ENCODE measurements around the gene ANAPC4. TPM values are rescaled to one million over a fixed set of nuclear protein-coding genes. Genes with fewer than 3 reads are reported as not detected.
"Not testable (repeated sequence)": the region's sequence is repeated elsewhere in the genome, so short reads cannot be mapped to it uniquely, and the experiment has no call there.

ANAPC4 gene
- total and polyA plus RNA-seq, 2 experiments from 2014 or later = 19.7 to 22.0 TPM

- Histone ChIP-seq H3F3A (ENCODE audit: insufficient read depth) (no peaks in the 10 kb centered on the region), H3K9me2 (ENCODE audit: insufficient read depth) (no peaks in the 10 kb centered on the region)
Measured at GRCh38 chr4:25367877-25368276, 9.2 kb upstream of the ANAPC4 start.

GRCh38 chr4:25368315-25368714 is 8.7 kb upstream of the ANAPC4 start:
- Histone ChIP-seq H2AFZ (no peak overlapping the region), H3K27ac (no peak overlapping the region), H3K4me1 (ENCODE audit: insufficient read depth) (no peaks in the 10 kb centered on the region), H3K27me3 (replicated peaks; ENCODE audit: insufficient read depth) (no peaks in the 10 kb centered on the region), H3K9ac (no peak overlapping the region), H3K36me3 (ENCODE audit: low read depth) (no peaks in the 10 kb centered on the region), H3K4me3 (no peak overlapping the region), H3K9me2 (ENCODE audit: insufficient read depth) (no peaks in the 10 kb centered on the region), H3F3A (ENCODE audit: insufficient read depth) (no peaks in the 10 kb centered on the region), H4K20me1 (ENCODE audit: insufficient read depth) (no peaks in the 10 kb centered on the region), H3K79me2 (ENCODE audit: insufficient read depth) (no peaks in the 10 kb centered on the region), H3K9me3 (ENCODE audit: low read depth) (no peaks in the 10 kb centered on the region), H3K4me2 (ENCODE audit: unreplicated experiment) (no peak overlapping the region)
- no peak for TF ChIP-seq EZH2phosphoT487 (IDR thresholded peaks at IDR 0.05; ENCODE audit: insufficient read depth, low read depth)
- no peak for TF ChIP-seq EZH2 (IDR thresholded peaks at IDR 0.05; ENCODE audit: insufficient read depth, poor library complexity, severe bottlenecking)
- WGBS, 2 experiments (ENCODE audit: low coverage in 1 of 2, low lambda C conversion rate in 2 of 2, missing lambda C conversion rate in 2 of 2) = 83% methylated on average over 6 of the region's 6 CpGs
- in situ Hi-C loops (cut with MboI) = loop anchor here (25.0 kb wide), 2 partner anchors 181 to 356 kb away; no protein-coding TSS in a partner anchor
- DNase-seq = no peak

More at GRCh38 chr4:25367877-25368276, 9.2 kb upstream of the ANAPC4 start:
- Histone ChIP-seq H3K4me2 (ENCODE audit: unreplicated experiment) (no peak overlapping the region), H2AFZ (no peak overlapping the region), H3K9me3 (ENCODE audit: low read depth) (no peaks in the 10 kb centered on the region), H3K27ac (no peak overlapping the region), H3K36me3 (ENCODE audit: low read depth) (no peaks in the 10 kb centered on the region), H3K79me2 (ENCODE audit: insufficient read depth) (no peaks in the 10 kb centered on the region), H3K4me1 (ENCODE audit: insufficient read depth) (no peaks in the 10 kb centered on the region), H3K4me3 (no peak overlapping the region), H3K27me3 (replicated peaks; ENCODE audit: insufficient read depth) (no peaks in the 10 kb centered on the region), H3K9ac (no peak overlapping the region), H4K20me1 (ENCODE audit: insufficient read depth) (no peaks in the 10 kb centered on the region)
- no peak for DNase-seq
- in situ Hi-C loops (cut with MboI) = loop anchor here (25.0 kb wide), 2 partner anchors 181 to 356 kb away; no protein-coding TSS in a partner anchor
- TF ChIP-seq EZH2 (IDR thresholded peaks at IDR 0.05; ENCODE audit: insufficient read depth, poor library complexity, severe bottlenecking) (no peak), EZH2phosphoT487 (IDR thresholded peaks at IDR 0.05; ENCODE audit: insufficient read depth, low read depth) (no peak)

- in situ Hi-C loops (cut with MboI) = loop anchor here (25.0 kb wide), 2 partner anchors 183 to 358 kb away; no protein-coding TSS in a partner anchor
- Histone ChIP-seq H3K9ac (no peak overlapping the region), H3K27me3 (replicated peaks; ENCODE audit: insufficient read depth) (no peaks in the 10 kb centered on the region), H3K9me2 (ENCODE audit: insufficient read depth) (no peaks in the 10 kb centered on the region), H3K9me3 (ENCODE audit: low read depth) (no peaks in the 10 kb centered on the region), H3K4me3 (no peak overlapping the region), H3K79me2 (ENCODE audit: insufficient read depth) (no peaks in the 10 kb centered on the region), H3K36me3 (ENCODE audit: low read depth) (no peaks in the 10 kb centered on the region), H3K27ac (no peak overlapping the region), H4K20me1 (ENCODE audit: insufficient read depth) (no peaks in the 10 kb centered on the region), H2AFZ (no peak overlapping the region), H3K4me1 (ENCODE audit: insufficient read depth) (no peaks in the 10 kb centered on the region), H3F3A (ENCODE audit: insufficient read depth) (0 out of 2 replicates have a peak, but pooled peaks cover 3% of the 10 kb centered on the region), H3K4me2 (ENCODE audit: unreplicated experiment) (no peak overlapping the region)
- no peak for DNase-seq
- 90 to 98% methylated on average over 2 of the region's 2 CpGs for WGBS, 2 experiments (ENCODE audit: low coverage in 1 of 2, low lambda C conversion rate in 2 of 2, missing lambda C conversion rate in 2 of 2)
- no peak for TF ChIP-seq EZH2phosphoT487 (IDR thresholded peaks at IDR 0.05; ENCODE audit: insufficient read depth, low read depth)
- TF ChIP-seq EZH2 (IDR thresholded peaks at IDR 0.05; ENCODE audit: insufficient read depth, poor library complexity, severe bottlenecking) = no peak
Measured at GRCh38 chr4:25370242-25370641, 6.8 kb upstream of the ANAPC4 start.

GRCh38 chr4:25372549-25372948 is 4.5 kb upstream of the ANAPC4 start:
- H3F3A ChIP-seq (ENCODE audit: insufficient read depth) = 0 out of 2 replicates have a peak, but pooled peaks cover 11% of the 10 kb centered on the region
- H2AFZ ChIP-seq; H3K9me3 ChIP-seq (ENCODE audit: low read depth); H3K9me2 ChIP-seq (ENCODE audit: insufficient read depth); H3K4me3 ChIP-seq; H3K9ac ChIP-seq; H3K4me1 ChIP-seq (ENCODE audit: insufficient read depth); DNase-seq; H3K4me2 ChIP-seq (ENCODE audit: unreplicated experiment); H3K79me2 ChIP-seq (ENCODE audit: insufficient read depth); H4K20me1 ChIP-seq (ENCODE audit: insufficient read depth); H3K27ac ChIP-seq; H3K27me3 ChIP-seq (replicated peaks; ENCODE audit: insufficient read depth); H3K36me3 ChIP-seq (ENCODE audit: low read depth): not testable (repeated sequence)
- in situ Hi-C loops (cut with MboI) = loop anchor here (25.0 kb wide), 2 partner anchors 185 to 360 kb away; no protein-coding TSS in a partner anchor
- 92% methylated on average over 9 of the region's 9 CpGs for WGBS, 2 experiments (ENCODE audit: low coverage in 1 of 2, low lambda C conversion rate in 2 of 2, missing lambda C conversion rate in 2 of 2)
